ENCODE measurements around the gene CLDN14.
"Not testable (repeated sequence)": the region's sequence is repeated elsewhere in the genome, so short reads cannot be mapped to it uniquely, and the experiment has no call there.

Gene CLDN14

DNA sequence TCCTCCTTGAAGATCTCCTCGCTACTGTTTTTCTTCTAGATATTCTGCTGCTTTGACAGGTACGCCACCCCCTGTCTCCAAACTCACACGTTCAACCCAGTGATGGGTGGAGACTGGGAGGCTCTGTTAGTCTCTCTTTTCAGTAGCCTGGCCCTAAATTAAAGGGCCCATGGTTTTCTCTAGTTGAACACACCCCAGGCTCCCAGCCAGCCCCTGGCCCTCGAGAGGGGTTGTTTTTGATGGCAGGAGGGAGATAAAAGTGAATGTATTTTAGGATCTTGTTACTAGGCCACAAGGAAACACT, 21.6 kb upstream of the CLDN14 start:
- no peak for DNase-seq (ENCODE audit: low spot score)

DNA sequence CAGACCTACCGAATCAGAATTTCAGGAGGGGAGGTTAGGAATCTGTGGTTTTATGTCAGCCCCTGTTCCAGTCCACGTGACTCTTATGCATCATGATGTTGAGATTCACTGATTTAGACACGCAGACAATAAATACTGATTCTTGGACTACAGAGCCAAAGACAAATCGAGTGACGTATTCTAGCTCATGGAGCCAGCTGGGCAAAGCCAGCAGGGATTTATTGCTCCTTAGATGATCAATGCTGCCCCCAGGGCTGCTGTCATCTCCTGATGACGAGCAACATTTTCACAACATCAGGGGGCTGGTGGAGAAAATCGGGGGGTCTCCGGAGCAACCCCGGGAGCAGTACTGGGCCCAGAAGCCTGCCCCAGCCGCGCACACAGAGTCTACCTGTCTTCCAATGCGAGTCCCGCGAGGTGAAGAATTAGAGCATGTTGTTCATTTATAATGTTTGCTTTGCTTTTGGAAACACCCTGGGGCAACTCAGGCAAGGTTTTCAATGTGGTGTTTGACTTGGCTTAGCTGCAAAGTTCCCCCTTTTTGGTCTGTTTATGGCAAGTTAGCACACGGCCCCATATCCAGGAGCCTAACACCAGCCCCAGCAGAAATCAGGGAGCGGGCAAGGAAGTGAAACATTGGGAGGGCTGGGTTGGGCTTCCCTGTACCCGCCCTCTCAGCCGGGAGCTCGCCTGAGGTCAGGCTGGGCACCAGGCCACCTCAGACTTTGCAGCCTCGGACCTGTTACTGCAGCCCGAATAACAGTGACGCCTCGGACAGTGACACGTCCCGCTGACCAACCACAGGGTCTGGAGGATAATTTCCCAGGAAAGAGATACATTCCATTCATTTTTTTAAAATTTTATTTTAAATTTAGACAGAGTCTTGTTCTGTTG, 19.9 kb upstream of the CLDN14 start:
- DNase-seq (ENCODE audit: low spot score) = no peak

DNA sequence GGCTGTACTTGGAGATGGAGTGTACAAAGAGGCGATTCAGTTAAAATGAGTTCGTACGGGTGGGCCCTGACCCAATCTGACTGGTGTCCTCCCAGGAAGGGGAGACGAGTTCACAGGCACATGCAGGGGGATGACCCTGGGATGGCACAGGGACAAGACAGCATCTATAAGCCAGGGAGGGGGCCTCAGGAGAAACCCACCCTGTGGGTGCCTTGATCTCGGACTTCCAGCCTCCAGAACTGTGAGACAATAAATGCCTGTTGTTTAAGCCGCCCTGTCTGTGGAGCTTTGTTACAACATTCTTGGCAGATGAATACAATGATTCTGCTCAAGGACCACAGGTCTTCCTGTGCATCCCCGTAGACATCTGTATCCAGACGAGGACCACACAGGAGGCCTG, 14.6 kb upstream of the CLDN14 start:
- no peak for DNase-seq (ENCODE audit: low spot score)

DNA sequence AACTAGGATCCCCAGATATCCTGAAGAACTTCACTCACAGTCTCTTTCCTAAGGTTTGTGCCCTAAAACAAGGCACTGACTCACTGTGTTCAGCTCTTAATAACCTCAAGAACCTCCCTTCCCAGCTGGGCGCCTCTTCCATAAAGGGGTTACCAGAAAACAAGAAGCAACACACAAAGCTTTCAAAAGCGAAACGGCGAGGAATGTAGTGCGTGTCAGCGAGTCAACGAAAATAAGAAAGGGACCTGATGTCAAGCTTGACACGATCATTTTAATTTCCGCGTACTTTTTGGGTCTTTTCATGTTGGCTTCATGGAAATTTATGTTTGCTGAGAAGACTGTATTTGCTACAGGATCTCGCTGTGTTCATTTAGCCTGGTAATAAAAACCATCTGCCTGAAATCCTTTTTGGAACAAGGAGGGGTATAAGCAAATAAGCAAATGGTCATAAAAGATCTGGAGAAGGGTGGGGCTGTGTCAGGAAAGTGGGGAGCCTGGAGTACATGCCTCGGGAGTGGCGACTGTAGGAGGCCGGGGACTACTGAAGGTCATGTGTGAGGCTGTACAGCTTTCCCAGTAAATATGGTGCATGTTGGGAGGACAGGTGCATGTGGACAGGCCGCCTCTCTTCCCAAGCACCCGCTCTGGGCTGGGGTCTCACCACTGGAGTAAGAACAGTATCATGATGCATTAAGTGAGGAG, 11.4 kb upstream of the CLDN14 start:
- DNase-seq (ENCODE audit: low spot score) = no peak

DNA sequence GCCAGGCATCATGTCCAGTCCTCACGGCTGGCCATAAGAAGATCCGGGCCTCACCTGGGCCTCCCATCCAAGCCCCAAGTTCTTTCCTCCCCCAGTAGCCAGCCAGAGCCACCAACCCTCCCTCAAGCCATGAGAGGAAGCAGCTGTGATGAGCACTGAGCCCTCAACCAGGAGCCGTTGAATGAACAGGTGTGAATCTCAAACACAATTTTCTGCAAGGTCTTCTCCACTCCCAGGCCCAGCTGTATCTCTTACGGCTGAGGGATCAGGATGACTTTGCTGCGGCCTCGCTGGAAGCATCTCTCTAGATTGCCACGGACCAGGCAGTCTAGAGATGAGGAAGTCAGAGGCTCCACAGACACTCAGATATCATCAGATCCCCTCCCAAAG, 9.8 kb upstream of the CLDN14 start:
- DNase-seq (ENCODE audit: low spot score) = no peak

DNA sequence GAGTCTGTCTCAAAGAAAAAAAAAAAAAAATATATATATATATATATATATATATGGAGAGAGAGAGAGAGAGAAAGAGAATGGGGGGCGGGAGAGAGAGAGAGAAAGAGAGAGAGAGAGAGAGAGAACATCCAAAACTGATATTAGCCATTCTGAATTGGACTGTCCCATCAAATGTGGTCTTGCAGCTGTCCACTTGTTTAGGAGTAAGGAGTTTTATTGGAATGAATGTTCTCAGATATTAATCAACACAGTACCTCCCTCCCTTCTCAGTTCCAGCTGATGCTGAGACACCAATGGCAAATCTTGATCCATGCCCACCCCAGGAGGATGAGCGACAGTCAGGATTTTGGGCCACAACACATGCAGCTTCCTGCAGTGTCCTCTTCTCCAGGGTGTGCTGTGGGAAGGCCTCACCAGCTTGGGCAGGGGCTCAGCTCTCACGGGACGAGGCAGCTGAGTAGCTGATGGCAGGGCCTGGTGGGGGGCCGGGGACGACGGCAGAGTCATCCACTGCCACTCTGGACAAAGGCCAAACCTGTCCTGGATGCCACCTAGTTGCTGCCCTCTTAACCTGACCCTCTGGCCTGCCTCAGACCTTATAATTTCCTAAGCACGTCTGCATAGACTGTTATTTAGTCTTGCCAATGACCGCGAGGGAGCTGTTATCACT, 9.3 kb upstream of the CLDN14 start:
- no peak for DNase-seq (ENCODE audit: low spot score)

DNA sequence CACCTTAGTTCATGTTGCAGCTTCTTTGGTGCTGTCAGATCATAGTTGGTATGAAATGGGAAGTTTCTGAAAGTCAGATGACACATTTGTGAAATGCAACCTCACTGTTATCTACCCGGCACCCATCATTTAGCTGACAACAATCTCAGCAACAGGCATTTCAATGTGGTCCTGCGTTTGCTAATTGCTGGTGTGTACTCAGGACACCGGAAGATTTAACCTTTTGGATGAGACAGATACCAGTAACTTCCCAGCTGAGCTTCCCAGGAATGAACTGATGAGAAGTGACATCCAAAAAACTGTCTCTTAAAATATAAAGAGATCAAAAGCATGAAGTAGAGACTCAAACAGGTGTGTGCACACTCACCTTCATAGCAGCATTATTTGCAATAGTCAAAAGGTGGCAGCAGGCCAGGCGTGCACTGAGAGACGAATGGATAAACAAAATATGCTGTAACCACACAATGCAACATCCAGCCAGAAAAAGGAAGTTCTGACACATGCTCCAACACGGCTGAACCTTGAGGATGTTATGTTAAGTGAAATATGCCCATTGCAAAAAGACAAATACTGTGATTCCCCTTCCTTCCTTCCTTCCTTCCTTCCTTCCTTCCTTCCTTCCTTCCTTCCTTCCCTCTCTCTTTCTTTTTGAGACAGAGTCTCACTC, 7.9 kb upstream of the CLDN14 start:
- no peak for DNase-seq (ENCODE audit: low spot score)

DNA sequence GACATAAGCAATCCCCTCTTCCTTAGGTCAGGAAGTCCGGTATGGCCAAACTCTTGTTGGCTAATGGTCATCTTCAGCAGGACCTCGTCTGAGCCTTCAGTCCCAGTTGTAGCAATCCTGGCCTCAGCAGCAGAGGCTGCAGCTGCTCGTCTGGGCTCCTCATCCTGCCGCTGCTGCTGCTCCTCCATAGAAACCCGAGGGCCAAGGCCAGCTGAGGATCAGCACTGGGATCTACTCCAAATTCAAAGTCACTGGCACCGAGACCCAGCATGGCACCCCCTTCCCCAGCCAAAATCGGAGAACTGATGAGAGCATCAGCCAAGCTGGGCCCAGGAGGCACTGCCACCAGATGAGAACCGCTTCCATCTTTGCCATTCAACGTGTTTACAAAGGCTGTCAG, 6.3 kb upstream of the CLDN14 start:
- no peak for DNase-seq (ENCODE audit: low spot score)

DNA sequence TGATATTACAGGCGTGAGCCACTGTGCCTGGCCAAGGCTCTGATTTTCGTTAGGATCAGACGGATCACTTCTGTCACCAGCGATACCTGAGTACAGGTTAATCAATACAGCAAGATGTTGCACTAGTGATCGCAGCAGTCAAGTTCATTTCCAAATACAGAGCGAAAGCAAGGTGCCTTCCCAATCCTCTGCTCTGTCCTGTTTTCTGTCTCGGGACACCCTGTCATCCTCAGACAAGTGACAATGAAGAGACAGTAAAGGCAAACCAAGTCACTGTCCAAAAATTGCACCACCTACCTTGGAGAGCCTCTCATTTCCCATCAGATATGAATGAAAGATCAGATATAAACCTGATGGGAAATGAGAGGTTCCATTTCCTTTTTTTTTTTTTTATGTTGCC, 5.6 kb upstream of the CLDN14 start:
- DNase-seq (ENCODE audit: low spot score) = no peak

DNA sequence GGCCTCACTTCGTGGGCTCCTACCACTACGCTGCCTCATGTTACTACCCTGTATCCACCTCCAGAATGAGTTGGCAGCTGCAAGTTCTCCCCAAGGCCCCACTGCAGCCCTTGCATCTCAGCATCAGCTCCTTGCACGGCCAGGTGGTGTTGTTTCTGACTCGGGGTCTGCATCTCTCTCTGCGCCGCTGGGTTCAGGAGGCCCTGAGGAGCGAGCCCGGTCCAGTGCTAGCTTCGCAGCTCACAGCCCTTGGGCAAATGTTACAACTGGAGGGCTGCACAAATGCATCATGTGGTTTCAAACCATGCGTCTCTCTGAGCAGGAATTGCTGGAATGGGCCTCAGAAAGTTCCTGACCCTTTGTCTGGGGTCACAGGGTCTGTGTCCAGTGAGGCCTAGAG, 3.2 kb upstream of the CLDN14 start:
- DNase-seq (ENCODE audit: low spot score) = no peak

DNA sequence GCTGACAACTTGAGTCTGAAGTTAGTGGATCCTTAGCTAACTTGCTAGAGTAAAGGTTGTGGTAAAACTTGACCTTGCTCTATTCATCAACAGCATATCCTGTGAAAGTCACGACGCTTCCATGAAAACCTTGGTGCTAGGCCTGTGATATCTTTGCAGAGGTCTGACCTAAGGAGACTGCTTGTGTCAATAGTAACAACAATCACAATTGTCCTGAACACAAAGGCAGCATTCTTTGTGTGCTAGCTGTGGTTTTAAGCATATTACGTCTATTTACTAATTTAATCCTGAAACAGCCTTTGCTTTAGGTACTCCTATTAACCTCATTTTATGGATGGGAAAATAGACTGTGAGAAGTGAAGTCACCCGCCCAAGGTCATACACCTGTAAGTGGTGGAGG, 2.8 kb upstream of the CLDN14 start:
- no peak for DNase-seq (ENCODE audit: low spot score)

DNA sequence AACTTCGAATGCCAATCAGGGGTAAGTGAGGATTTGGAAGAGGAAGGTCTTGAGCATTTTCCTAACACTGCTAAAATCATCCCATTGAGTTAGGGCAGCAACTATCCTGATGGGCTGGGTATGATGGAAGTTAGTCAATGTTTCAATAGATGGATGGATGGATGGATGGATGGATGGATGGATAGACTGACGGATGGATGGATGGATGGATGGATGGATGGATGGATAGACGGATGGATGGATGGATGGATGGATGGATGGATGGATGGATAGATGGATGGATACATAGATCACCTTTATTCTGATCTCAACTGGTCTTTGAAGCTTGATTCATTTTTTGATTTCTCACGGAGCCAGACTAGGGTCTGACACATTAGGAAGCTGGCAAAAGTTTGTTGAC, 2.3 kb upstream of the CLDN14 start:
- no peak for DNase-seq (ENCODE audit: low spot score)

DNA sequence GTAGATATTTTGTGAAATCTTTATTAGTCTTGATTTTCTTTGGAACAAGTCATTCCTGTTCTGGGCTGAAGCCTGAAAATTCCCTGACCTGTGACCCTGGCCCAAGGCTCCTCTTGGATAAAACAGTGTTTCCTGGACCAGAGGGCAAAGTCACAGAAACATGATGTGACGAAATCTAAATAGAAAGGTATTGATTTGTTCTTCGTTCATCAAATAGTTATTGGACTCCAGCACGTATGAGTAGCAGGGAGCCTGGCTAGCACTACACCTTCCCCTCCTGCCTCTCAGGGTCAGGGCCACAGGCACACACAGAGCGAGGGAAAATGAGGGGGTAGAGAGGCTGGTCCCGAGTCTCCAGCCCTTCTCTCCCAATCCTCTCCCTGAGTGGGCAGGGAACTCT, 1.7 kb upstream of the CLDN14 start:
- DNase-seq (ENCODE audit: low spot score) = no peak

DNA sequence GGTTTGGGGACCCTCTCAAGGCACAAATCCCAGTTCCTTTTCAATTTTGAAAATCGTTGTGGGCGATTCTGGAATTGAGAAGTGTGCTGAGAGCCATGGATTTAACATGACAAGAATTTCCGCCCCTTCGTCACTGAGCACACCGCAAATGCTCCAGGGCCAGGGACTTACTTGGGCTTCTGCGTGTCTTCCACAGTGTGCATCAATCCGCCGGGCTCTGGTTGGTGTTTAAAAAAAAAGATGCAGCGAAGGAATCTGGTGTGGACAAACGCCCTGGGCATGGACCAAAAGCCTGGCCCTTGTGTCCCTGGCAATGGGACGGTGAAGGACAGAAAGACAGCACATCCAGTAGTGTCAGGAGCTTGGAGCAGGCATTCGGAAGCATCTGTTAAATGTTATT, 696 bp upstream of the CLDN14 start:
- DNase-seq (ENCODE audit: low spot score) = no peak

DNA sequence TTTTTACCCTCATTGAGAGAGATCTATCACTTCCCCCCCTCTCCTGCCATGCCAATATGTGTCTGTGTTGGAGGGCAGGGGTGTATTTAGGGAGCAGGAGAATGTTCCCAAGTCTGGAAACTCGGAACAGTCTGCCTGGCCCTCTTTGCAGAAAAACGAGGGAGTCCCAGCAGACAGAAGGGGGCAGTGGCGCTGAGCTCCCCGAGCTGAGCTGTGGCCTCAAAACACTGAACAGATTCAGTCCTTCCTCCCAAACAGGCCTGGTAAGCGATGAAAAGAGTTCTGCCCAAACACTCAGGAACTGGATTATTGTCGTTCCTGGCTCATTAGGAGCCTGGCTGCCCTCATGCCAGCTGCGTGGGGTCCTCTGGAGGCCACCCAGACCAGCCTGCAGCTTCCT, 981 bp downstream of the CLDN14 start:
- DNase-seq (ENCODE audit: low spot score) = no peak

DNA sequence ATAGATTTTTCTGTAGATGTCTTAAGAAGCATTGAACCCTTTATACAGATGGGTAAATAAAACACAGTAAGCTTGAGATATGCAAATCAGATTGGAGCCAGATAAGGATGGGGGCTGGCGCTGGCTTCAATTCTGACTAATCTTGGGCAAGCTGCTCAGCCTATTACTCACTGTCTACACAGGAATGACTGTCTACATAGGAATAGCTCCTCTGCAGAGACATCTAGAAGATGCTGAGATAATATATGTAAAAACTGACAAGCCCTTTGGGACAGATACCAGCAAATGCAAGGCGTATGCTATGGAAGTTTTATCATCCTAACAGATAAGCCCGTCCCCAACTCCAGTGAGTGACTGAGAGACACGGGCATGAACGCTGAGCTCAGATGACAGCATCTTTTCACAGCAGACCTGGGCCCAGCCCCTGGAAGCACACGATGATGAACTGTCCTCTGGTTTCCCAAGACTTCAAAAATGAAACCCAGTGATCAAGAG, 1.7 kb downstream of the CLDN14 start:
- DNase-seq (ENCODE audit: low spot score) = peak; percentile 35

DNA sequence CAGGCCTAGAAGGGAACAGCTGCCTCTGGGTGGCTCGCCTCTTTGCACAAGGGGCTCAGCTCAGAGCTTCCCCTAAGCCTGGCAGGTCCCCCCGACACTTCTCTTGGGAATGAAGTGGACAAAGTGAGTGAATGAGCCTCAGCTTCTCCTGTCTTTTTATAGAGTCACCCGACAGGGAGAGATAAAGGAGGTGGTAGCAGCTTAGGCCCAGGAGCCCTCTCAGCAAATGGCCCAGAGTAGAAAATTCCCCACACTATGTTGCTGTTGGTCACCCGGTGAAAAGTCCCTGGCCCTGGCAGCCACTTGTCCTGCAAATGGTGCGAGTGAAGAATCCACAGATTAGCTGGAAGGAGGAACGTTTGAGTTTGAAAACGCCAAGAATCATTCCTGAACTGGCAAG, 2.4 kb downstream of the CLDN14 start:
- no peak for DNase-seq (ENCODE audit: low spot score)

DNA sequence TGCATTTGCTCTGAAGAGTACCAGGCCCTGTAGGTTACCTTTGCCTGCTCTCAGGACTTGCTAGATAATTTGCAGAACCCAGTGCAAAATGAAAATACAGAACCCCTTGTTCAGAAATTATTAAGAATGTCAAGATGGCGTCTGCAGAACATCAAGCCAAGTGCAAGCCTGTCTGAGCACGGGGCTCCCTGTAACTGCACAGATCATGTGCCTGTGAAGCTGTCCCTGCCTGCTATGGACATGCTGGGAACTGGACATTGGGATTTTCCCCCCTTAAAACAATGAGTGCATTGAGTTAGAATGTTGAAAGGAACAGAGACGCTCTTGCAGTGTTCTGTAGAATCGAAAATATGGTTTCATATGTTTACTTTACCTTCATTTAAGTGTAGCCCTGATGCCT, 2.9 kb downstream of the CLDN14 start:
- DNase-seq (ENCODE audit: low spot score) = peak; percentile 46

DNA sequence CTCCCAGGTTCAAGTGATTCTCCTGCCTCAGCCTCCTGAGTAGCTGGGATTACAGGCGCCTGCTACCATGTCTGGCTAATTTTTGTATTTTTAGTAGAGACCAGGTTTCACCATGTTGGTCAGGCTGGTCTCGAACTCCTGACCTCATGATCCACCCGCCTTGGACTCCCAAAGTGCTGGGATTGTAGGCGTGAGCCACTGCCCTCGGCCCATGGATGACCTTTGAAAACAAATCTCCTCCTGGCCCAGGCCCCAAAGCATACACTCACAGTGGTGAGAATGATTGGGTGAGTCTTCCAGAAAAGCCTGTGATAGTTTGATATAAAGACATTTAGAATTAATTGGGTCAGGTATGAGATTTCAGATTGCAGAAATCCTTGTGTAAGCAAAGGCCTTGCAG, 3.4 kb downstream of the CLDN14 start:
- DNase-seq (ENCODE audit: low spot score) = not testable (repeated sequence)

DNA sequence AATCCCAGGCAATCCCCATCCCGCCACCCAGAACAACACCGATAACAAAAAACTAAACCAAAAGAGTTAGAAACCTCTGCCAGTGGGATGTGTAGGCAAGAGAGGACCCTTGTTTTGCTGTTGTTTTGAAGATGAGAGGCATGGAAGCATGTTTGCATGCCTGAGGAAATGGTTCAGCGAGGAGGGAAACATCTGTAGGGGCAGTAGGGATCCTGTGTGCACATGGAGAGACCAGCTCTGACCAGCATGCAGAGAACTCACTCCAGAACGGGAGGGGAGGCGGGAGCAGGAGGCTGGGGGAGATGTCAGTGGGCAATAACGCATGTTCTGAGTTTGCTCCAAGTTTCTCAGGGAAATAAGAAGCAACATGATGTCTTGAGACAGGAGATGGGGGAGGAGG, 5.3 kb downstream of the CLDN14 start:
- DNase-seq (ENCODE audit: low spot score) = no peak

DNA sequence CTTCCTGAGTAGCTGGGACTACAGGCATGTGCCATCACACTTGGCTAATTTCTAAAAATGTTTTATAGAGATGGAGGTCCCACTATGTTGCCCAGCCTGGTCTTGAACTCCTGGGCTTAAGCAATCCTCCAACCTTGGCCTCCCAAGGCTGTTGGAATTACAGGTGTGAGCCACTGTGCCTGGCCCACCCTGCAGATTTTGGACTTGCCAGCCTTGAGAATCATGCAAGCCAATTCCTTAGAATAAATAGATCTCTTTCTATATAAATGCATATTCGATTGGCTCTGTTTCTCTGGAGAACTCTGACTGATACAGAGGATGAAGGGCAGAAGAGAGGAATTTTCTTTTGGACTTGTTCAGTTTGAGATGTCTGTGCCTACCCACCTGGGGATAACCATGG, 6.7 kb downstream of the CLDN14 start:
- no peak for DNase-seq (ENCODE audit: low spot score)

DNA sequence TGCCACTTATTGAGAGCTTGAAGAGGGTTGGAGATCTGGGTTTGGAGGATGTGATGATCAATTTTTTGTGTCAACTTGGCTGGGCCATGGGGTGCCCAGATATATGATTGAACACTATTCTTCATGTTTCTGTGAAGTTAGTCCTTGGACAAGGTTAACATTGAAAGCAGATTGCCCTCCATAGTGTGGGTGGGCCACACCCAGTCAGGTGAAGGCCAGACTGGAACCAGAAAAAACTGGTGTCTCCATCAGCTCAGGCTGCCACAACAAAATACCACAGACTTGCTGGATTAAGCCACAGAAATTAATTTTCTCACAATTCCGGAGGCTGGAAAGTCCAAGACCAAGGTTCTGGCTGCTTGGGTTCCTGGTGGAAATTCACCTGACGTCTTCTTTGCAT, 7.5 kb downstream of the CLDN14 start:
- DNase-seq (ENCODE audit: low spot score) = no peak

DNA sequence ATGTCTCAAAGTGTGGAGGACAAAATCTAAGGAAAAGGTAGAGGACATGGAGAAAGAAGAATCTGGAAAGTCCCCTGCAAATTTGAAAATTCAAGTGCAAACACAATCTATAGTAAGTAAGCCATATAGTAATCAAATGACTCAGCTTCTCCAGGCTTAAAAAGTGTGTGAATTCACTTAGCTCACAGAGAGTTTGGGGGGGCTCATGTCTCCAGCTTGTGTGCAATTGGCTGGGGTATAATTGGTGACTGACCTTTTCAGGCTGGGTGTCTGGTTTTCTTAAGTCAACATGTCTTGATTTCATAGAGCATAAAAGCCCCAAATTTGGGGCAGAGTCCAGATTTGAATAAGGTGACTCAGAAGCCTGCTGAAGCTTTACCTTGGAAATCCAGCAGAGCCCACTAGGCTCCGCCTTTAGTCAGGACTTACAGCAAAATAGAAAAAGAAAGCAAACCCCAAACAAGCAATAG, 8.6 kb downstream of the CLDN14 start:
- DNase-seq (ENCODE audit: low spot score) = no peak
